AML-193 (cell line): ENCODE results near the gene SAMD11.
A peak's percentile ranks its signal among the peaks of the same experiment; 100 is the strongest.
"Not testable (repeated sequence)": the region's sequence is repeated elsewhere in the genome, so short reads cannot be mapped to it uniquely, and the experiment has no call there.

Experiments used
- DNase-seq, 2 experiments: peaks; one replicate each; lab custom pipeline; 2025; lab: John Stamatoyannopoulos, UW

Gene SAMD11, protein sequence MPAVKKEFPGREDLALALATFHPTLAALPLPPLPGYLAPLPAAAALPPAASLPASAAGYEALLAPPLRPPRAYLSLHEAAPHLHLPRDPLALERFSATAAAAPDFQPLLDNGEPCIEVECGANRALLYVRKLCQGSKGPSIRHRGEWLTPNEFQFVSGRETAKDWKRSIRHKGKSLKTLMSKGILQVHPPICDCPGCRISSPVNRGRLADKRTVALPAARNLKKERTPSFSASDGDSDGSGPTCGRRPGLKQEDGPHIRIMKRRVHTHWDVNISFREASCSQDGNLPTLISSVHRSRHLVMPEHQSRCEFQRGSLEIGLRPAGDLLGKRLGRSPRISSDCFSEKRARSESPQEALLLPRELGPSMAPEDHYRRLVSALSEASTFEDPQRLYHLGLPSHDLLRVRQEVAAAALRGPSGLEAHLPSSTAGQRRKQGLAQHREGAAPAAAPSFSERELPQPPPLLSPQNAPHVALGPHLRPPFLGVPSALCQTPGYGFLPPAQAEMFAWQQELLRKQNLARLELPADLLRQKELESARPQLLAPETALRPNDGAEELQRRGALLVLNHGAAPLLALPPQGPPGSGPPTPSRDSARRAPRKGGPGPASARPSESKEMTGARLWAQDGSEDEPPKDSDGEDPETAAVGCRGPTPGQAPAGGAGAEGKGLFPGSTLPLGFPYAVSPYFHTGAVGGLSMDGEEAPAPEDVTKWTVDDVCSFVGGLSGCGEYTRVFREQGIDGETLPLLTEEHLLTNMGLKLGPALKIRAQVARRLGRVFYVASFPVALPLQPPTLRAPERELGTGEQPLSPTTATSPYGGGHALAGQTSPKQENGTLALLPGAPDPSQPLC

GRCh38 chr1:923131-923990 is at the start of gene SAMD11:
TSS of gene SAMD11 (plus strand) at chr1:923923. CDS start at chr1:924432, 509 bp downstream.
- peak; percentile 19 to 39 for DNase-seq

DNA sequence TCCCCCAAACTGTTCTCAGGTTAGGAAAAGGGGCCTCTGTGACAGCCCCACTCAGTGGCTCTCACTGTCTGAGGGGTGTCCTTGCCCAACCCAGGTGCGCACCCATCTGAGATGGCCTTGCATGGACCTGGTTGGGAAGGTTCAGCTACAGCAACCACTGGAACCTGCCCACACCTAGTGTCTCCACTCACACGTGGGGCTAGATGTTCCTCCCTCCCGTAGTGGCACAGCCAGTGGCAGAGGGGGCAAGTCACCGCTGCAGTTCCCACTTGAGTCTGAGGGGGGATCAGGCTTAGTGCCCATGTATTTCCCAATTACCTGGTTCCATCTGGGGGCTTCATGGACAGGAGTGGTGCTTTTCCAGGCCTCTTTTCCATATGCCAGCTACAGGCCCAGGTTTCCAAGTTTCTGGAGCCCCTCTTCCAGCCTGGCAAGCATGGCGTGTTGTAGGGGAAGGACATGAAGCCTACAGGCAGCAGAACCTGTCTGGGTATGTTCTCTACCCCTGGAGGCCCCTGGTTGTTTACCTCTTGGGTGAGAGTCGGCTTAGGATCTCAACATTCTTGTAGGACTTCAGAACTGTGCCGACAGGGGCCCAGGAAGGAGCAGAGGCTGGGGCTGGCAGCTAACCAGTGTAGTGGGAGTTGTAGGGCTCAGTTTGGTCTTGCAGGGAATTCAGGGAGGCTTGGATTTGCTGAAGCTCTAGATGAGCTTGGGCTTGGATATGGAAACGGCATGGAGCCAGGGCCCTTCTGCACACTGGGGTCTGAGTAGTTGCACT is 47.1 kb upstream of the SAMD11 start:
- not testable (repeated sequence) for DNase-seq

DNA sequence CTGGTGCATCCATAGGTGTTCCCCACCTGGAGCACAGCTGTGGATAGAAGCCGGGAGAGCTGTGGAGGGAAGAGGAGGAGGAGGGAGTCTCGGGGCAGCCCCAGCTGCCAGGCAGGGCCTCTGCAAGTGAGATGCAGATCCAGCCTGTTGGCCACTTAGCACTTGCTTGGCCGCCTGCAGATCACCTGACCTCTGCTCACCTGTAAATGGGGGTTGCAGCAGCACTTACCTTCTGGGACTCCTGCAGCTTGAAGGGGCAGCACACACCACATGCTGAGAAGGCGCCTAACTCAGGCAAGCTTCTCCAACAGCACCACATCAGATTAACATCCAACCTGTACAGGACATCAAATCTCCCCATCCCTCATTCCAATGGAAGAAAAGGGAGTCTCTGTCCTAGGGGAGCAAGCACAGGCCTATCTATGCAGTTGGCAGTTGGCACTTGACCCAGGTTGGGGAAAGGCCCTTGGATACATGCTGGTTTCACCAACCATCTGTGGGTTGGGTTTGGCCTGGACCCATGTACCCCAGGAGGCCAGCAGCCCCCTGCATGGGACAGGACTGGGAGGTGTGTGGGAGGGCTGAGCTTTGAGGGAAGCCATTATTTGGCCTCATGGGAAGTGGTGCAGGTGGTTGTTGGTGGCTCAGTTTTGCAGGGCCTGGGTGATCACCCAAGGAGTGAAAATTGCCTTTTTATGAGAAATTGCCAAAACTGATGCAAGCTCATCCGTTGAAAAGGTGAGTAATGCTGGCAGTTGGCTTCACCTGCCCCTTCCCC is 46.3 kb upstream of the SAMD11 start:
- not testable (repeated sequence) for DNase-seq

DNA sequence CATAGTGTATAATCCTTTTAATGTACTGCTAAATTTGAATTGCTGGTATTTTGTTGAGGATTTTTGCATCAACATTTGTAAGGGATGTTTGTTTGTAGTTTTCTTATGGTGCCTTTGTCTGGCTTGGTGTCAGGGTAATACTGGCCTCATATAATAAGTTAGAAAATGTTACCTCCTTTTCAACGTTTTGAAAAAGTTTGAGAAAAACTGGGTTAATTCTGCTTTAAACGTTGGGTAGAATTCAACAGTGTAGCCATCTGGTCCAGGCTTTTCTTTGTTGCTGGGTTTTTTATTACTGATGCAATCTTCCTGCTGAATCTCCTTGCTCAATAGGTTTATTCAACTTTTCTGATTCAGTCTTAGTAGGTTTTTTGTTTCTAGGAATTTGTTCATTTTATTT is 43.2 kb upstream of the SAMD11 start:
- DNase-seq, result not testable (repeated sequence)

DNA sequence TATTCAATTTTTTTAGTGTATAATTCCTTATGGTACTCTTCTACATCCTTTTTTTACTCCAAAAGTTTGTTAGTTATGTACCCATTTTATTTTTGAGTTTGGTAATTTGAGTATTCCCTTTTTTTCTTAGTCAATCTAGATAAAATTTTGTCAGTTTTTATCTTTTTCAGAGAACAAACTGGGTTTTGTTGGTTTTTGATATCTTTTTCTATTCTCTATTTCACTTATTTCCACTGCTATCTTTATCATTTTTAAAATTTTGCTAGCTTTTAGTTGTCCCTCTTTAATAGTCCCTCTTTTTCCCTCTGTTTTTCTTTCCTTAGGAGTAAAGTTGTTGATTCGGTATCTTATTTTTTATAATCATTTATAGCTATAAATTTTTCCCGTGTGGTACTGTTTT is 42.8 kb upstream of the SAMD11 start:
- DNase-seq, result not testable (repeated sequence)

DNA sequence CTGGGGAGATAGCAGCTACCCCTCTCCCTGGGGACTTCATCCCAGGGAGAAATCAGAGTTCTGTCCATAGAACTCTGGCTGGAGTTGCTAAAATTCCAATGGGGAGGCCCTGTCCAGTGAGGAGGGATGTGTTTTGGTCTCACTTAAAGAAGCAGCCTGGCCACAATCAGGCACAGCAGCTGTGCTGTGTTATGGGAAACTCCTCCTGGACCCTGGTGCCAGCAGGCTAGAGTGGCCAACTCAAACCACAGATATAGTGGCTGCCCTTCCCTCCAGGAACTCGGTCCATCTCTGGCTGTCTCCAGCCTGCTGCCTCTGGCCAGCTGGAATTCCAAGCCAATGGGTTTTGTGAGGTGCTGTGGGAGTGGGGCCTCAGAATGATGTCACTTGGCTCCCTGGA is 37.4 kb upstream of the SAMD11 start:
- no peak for DNase-seq

DNA sequence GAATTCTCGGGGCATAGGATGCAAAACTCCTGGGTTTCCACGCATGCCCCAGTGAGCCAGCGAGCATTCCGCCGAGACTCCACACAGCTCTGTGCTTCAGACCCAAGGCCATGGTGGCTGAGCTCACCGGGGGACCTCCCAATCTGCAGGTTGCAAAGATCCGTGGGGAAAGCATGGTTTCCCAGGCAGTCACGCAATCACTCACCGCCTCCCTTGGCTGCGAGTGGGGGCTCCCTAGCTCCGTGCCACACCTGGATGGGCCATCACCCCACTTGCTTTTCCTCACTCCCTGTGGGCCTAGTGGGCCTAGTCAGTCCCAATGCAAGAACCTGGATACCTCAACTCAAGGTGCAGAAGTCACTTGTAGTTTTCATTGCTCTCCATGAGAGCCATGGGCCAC is 37.0 kb upstream of the SAMD11 start:
- DNase-seq, result no peak

DNA sequence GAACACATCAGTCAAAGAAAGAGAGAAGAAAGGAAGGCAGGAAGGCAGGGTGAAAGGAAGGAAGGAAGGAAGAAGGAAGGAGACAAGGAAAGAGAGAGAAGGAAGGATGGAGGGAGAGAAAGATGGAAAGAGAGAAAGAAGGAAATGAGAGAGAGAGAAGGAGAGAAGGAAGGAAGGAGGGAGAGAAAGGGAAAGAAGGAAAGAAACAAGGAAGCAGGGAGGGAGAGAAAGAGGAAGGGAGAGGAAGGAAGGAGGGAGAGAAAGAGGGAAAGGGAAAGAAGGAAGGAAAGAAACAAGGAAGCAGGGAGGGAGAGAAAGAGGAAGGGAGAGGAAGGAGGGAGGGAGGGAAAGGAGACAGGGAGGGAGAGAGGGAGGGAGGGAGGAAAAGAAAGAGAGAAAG is 35.4 kb upstream of the SAMD11 start:
- no peak for DNase-seq

DNA sequence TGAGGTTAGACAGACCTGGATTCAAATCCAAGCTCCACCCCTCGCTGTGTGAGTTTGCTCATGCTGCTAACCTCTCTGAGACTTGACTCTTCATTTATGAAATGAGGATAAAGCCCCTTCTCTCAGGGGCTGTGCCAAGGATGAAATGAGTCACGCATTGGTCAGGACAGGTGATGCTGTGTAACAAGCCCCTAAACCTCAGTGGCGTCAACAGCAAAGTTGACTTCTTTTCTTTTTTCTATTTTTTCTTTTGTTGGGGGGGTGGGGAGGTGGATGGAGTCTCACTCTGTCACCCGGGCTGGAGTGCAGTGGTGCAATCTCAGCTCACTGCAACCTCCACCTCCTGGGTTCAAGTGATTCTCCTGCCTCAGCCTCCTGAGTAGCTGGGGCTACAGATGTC is 33.9 kb upstream of the SAMD11 start:
- not testable (repeated sequence) for DNase-seq

- DNase-seq, result not testable (repeated sequence)
Measured at GRCh38 chr1:890234-890633, 33.5 kb upstream of the SAMD11 start.

- DNase-seq, result no peak
Measured at GRCh38 chr1:890661-891060, 33.1 kb upstream of the SAMD11 start.

DNA sequence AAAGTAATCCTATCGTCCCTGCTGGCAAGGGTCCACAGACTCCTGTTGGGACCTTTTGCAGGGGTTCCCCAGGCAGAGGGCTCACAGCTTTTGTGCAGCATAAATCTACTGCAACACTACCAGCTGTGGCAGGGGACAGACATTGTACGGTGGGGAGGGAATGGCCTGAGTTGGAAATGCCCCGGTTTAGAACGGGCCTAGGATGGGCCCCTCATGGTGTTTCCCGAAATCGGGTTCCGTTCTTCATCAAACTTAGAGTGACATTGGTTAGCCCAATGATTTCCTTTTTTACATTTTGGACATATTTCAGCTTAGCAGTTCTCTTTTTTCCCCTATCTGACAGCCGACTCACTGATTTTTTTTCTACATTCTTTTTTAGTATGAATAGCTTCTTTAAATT is 26.5 kb upstream of the SAMD11 start:
- no peak for DNase-seq

GRCh38 chr1:897951-898350 is 25.8 kb upstream of the SAMD11 start:
- DNase-seq, result not testable (repeated sequence)

- no peak for DNase-seq
Measured at GRCh38 chr1:899636-900317, 23.9 kb upstream of the SAMD11 start.

- no peak for DNase-seq
Measured at GRCh38 chr1:901108-901859, 22.4 kb upstream of the SAMD11 start.

DNA sequence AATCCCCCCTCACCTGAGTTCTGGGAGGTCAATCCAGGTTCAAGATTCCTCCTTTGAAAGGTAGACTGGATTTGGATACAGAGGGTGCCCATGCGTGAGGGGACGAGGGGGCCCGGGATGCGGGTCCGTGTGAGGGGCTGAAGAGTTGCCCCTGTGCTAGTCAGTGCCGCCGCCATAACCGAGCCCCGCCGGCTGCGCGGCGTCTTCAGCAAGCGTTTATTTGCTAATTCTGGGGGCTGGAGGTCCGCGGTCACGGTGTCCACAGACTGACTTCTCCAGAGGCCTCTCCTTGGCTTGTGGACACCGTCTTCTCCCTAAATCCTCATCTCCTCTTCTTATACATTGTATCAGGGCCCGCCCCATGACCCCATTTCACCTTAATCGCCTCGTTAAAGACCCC is 20.9 kb upstream of the SAMD11 start:
- no peak for DNase-seq

DNA sequence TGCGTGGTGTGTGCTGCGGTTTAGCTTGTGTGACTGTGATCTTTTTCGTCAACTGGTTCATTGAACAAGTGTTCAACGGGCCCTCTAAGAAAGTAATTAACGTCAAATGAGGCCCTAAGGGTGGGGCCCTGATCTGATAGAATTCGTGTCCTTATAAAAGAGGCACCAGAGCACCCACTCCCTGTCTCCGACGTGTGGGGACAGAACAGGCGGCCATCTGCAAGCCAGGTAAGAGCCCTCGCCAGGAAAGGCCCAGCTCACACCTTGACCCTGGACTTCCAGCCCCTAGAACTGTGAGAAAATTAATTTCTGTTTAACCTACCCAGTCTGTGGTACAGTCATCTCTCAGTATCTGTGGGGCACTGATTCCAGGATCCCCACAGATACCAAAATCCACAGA is 20.4 kb upstream of the SAMD11 start:
- no peak for DNase-seq

GRCh38 chr1:903721-904271 is 19.9 kb upstream of the SAMD11 start:
- DNase-seq, result no peak
